ENCODE data around the gene ZNF267.

- TF ChIP-seq CTCF (IDR thresholded peaks at IDR 0.05; ENCODE audit: low read depth, low read length, poor library complexity, severe bottlenecking), result no peak
- TF ChIP-seq EZH2phosphoT487 (IDR thresholded peaks at IDR 0.05; ENCODE audit: borderline replicate concordance, low read length), result no peak
These were observed 3.6 kb downstream of the ZNF267 start for GRCh38 chr16:31876951-31877828.
